Liver (tissue), 9 donors: ENCODE measurements around the gene EIF1AD. TPM values are rescaled to one million over a fixed set of nuclear protein-coding genes. Genes with fewer than 3 reads are reported as not detected.
A peak's percentile ranks its signal among the peaks of the same experiment; 100 is the strongest.

ENCODE experiments used
- DNase-seq: peaks from one replicate; pipeline ENCODE4 v3.0.0-alpha.2; 2017; ENCODE audit warnings: low spot score
- H3K27ac ChIP-seq, 2 donors: one replicate each; pipeline ENCODE4 v1.7.0; 2013; ENCODE audit warnings: inconsistent platforms in 2 of 2, low read length in 2 of 2, control low read depth in 1 of 2, low read depth in 1 of 2, mild to moderate bottlenecking in 1 of 2
- H3K27me3 ChIP-seq, 4 donors: one replicate each; pipeline versions ENCODE4 v1.6.1 to v1.7.0; 2013; ENCODE audit warnings: low read length in 3 of 4, inconsistent platforms in 1 of 4, mild to moderate bottlenecking in 1 of 4, moderate library complexity in 1 of 4; ENCODE audit not compliant: control insufficient read depth in 4 of 4, insufficient read depth in 4 of 4
- H3K36me3 ChIP-seq, 4 donors: one replicate each; pipeline versions ENCODE4 v1.6.1 to v1.7.0; 2013; ENCODE audit warnings: low read length in 3 of 4, mild to moderate bottlenecking in 3 of 4, low read depth in 1 of 4, moderate library complexity in 1 of 4; ENCODE audit not compliant: control insufficient read depth in 4 of 4, insufficient read depth in 3 of 4
- H3K4me1 ChIP-seq, 4 donors: one replicate each; pipeline versions ENCODE4 v1.6.1 to v1.7.0; 2013; ENCODE audit warnings: low read length in 3 of 4, mild to moderate bottlenecking in 3 of 4, moderate library complexity in 1 of 4; ENCODE audit not compliant: control insufficient read depth in 4 of 4, insufficient read depth in 4 of 4
- H3K4me3 ChIP-seq, 3 donors: one replicate each; pipeline versions ENCODE4 v1.6.1 to v1.7.0; 2013; ENCODE audit warnings: low read length in 3 of 3, control low read depth in 1 of 3, low read depth in 1 of 3, mild to moderate bottlenecking in 1 of 3
- H3K9ac ChIP-seq, 2 donors: one replicate each; pipeline ENCODE4 v1.7.0; 2013; ENCODE audit warnings: low read length in 2 of 2, mild to moderate bottlenecking in 2 of 2, moderate library complexity in 2 of 2, control low read depth in 1 of 2, low read depth in 1 of 2
- H3K9me3 ChIP-seq, 4 donors: one replicate each; pipeline versions ENCODE4 v1.6.1 to v1.7.0; 2013; ENCODE audit warnings: low read length in 3 of 4; ENCODE audit not compliant: control insufficient read depth in 4 of 4
- FOXA1 ChIP-seq: IDR thresholded peaks from 2 replicates; pipeline ENCODE4 v1.6.1; 2016; ENCODE audit warnings: antibody characterized with exemption
- FOXA2 ChIP-seq: IDR thresholded peaks from 2 replicates; pipeline ENCODE4 v1.6.1; 2016; ENCODE audit warnings: antibody characterized with exemption
- GABPA ChIP-seq, 2 donors: IDR thresholded peaks in 1 of 2; conservative IDR thresholded peaks in 1 of 2; 2 replicates each; pipeline ENCODE4 v1.6.1; 2016; ENCODE audit warnings: antibody characterized with exemption in 2 of 2, mild to moderate bottlenecking in 1 of 2, moderate library complexity in 1 of 2
- HNF4G ChIP-seq: IDR thresholded peaks from 2 replicates; pipeline ENCODE4 v1.6.1; 2016; ENCODE audit warnings: antibody characterized with exemption
- NR2F2 ChIP-seq: IDR thresholded peaks from 2 replicates; pipeline ENCODE4 v1.6.1; 2016; ENCODE audit warnings: antibody characterized with exemption
- RAD21 ChIP-seq, 2 donors: IDR thresholded peaks; 2 replicates each; pipeline ENCODE4 v1.6.1; 2016; ENCODE audit warnings: antibody characterized with exemption in 2 of 2, mild to moderate bottlenecking in 2 of 2
- RXRA ChIP-seq, 2 donors: IDR thresholded peaks; 2 replicates each; pipeline ENCODE4 v1.6.1; 2017 to 2018; ENCODE audit warnings: antibody characterized with exemption in 2 of 2, mild to moderate bottlenecking in 1 of 2
- SP1 ChIP-seq: IDR thresholded peaks from 2 replicates; pipeline ENCODE4 v1.6.1; 2018; ENCODE audit warnings: antibody characterized with exemption, mild to moderate bottlenecking
- TAF1 ChIP-seq: conservative IDR thresholded peaks from 2 replicates; pipeline ENCODE4 v1.6.1; 2016; ENCODE audit warnings: antibody characterized with exemption, mild to moderate bottlenecking
- YY1 ChIP-seq: IDR thresholded peaks from 2 replicates; pipeline ENCODE4 v1.6.1; 2016; ENCODE audit warnings: antibody characterized with exemption, mild to moderate bottlenecking
- WGBS: extraction: QIAGEN DNeasy Blood & Tissue Kit; methylation state at CpG from one replicate; pipeline ENCODE4 v1.1.7; 2013; 5-methylcytosine and 5-hydroxymethylcytosine counted together
- polyA plus RNA-seq, 2 donors: library from polyadenylated mRNA; stranded (reverse) in 1 of 2; unstranded in 1 of 2; fragments of 200-250 nt in 1 of 2; fragments of >200 nt in 1 of 2; fragmentation: Nextera tagmentation in 1 of 2; extraction: Ambion mirVana in 1 of 2; gene quantifications; one replicate each; pipeline versions ENCODE4 v1.2.1 to v1.2.3, GENCODE V29; 2013 to 2015
- total RNA-seq, 2 donors: library from RNA; depleted of rRNA; stranded (reverse); fragments of >200 nt; gene quantifications; one replicate each; pipeline ENCODE4 v1.2.3, GENCODE V29; 2014
- TF ChIP-seq, protein P1 (sequence below): fragments of 150-350 bp; IDR thresholded peaks from 2 replicates; pipeline ENCODE4 v1.5.1; 2017; ENCODE audit warnings: improper control_type of control experiment, low read depth, low read length; ENCODE audit not compliant: missing input control
- TF ChIP-seq, protein P2 (sequence below): IDR thresholded peaks from 2 replicates; pipeline ENCODE4 v1.6.1; 2016; ENCODE audit warnings: antibody characterized with exemption
- TF ChIP-seq, protein P3 (sequence below): IDR thresholded peaks from 2 replicates; pipeline ENCODE4 v1.6.1; 2016; ENCODE audit warnings: antibody characterized with exemption
- donor health status: healthy.
- donor health status: healthy.
- donor health status: healthy.
- donor health status: healthy.
- donor health status: healthy.

The EIF1AD gene
- total and polyA plus RNA-seq, 4 donors: 6.3 to 18.2 (median 14.2) TPM

DNA sequence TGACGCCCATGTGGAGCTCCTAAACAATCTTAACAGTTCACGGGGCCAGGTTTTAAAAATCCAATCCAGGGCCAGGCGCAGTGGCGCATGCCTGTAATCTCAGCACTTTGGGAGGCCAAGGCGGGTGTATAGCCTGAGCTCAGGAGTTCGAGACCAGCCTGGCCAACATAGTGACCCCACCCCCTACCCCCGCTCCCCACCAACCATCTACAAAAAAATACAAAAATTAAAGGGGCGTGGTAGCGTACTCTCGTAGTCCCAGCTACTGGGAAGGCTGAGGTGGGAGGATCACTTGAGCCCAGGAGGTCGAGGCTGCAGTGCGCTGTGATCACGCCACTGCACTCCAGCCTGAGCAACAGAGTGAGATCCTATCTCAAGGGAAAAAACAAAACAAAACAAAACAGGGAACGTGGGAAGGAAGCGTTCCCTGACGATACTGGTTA is 41.1 kb downstream of the EIF1AD start:
- Histone ChIP-seq H3K9ac (peak overlapping the region; percentile 59 to 98), H3K4me3 (peak overlapping the region; percentile 81 to 97 (median 87)), H3K27me3 (no peaks in the 10 kb centered on the region), H3K9me3 (no peaks in the 10 kb centered on the region), H3K4me1 (peaks cover 5 to 21% (median 18%) of the 10 kb centered on the region in 4 donors), H3K27ac (peak overlapping the region; percentile 49 to 88), H3K36me3 (peaks cover 5 to 17% (median 10%) of the 10 kb centered on the region in 4 donors)
- DNase-seq: no peak
- TF ChIP-seq FOXA2 (no peak), RXRA (IDR thresholded peaks at IDR 0.05) (no peak), YY1 (no peak), HNF4G (no peak), SP1 (no peak), GABPA (IDR thresholded peaks at IDR 0.05 in 1 of 2, conservative IDR thresholded peaks at IDR 0.05 in 1 of 2) (no peak), TAF1 (no peak), RAD21 (IDR thresholded peaks at IDR 0.05) (no peak)
- TF ChIP-seq, protein P1, sequence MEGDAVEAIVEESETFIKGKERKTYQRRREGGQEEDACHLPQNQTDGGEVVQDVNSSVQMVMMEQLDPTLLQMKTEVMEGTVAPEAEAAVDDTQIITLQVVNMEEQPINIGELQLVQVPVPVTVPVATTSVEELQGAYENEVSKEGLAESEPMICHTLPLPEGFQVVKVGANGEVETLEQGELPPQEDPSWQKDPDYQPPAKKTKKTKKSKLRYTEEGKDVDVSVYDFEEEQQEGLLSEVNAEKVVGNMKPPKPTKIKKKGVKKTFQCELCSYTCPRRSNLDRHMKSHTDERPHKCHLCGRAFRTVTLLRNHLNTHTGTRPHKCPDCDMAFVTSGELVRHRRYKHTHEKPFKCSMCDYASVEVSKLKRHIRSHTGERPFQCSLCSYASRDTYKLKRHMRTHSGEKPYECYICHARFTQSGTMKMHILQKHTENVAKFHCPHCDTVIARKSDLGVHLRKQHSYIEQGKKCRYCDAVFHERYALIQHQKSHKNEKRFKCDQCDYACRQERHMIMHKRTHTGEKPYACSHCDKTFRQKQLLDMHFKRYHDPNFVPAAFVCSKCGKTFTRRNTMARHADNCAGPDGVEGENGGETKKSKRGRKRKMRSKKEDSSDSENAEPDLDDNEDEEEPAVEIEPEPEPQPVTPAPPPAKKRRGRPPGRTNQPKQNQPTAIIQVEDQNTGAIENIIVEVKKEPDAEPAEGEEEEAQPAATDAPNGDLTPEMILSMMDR: no peak
- TF ChIP-seq, protein P2, sequence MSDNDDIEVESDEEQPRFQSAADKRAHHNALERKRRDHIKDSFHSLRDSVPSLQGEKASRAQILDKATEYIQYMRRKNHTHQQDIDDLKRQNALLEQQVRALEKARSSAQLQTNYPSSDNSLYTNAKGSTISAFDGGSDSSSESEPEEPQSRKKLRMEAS: no peak
- TF ChIP-seq, protein P3, sequence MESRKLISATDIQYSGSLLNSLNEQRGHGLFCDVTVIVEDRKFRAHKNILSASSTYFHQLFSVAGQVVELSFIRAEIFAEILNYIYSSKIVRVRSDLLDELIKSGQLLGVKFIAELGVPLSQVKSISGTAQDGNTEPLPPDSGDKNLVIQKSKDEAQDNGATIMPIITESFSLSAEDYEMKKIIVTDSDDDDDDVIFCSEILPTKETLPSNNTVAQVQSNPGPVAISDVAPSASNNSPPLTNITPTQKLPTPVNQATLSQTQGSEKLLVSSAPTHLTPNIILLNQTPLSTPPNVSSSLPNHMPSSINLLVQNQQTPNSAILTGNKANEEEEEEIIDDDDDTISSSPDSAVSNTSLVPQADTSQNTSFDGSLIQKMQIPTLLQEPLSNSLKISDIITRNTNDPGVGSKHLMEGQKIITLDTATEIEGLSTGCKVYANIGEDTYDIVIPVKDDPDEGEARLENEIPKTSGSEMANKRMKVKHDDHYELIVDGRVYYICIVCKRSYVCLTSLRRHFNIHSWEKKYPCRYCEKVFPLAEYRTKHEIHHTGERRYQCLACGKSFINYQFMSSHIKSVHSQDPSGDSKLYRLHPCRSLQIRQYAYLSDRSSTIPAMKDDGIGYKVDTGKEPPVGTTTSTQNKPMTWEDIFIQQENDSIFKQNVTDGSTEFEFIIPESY: no peak
- WGBS: 53% methylated on average over 16 of the region's 16 CpGs

GRCh38 chr11:65958774-65959420 is 43.1 kb downstream of the EIF1AD start:
- DNase-seq: no peak
- Histone ChIP-seq H3K4me1 (peaks cover 5 to 21% (median 18%) of the 10 kb centered on the region in 4 donors), H3K27ac (no peak overlapping the region), H3K27me3 (no peaks in the 10 kb centered on the region), H3K9me3 (no peaks in the 10 kb centered on the region), H3K4me3 (no peak overlapping the region), H3K9ac (no peak overlapping the region), H3K36me3 (peaks cover 0 to 1% (median 0%) of the 10 kb centered on the region in 4 donors)
- 90% methylated on average over 17 of the region's 17 CpGs for WGBS
- TF ChIP-seq FOXA1 (no peak), RXRA (IDR thresholded peaks at IDR 0.05) (no peak), GABPA (IDR thresholded peaks at IDR 0.05 in 1 of 2, conservative IDR thresholded peaks at IDR 0.05 in 1 of 2) (no peak), NR2F2 (no peak)
- TF ChIP-seq, protein P1: no peak
- TF ChIP-seq, protein P2: no peak
